GM19328 (cell line): ENCODE measurements around the gene GTPBP3.
"Not testable (repeated sequence)": the region's sequence is repeated elsewhere in the genome, so short reads cannot be mapped to it uniquely, and the experiment has no call there.

Source experiments
- ATAC-seq: cut with Tn5 transposase; IDR thresholded peaks from one replicate; pipeline ENCODE4 v1.9.1; 2021; ENCODE audit warnings: mild to moderate bottlenecking, moderate library complexity; ENCODE audit not compliant: unreplicated experiment

Gene GTPBP3, protein sequence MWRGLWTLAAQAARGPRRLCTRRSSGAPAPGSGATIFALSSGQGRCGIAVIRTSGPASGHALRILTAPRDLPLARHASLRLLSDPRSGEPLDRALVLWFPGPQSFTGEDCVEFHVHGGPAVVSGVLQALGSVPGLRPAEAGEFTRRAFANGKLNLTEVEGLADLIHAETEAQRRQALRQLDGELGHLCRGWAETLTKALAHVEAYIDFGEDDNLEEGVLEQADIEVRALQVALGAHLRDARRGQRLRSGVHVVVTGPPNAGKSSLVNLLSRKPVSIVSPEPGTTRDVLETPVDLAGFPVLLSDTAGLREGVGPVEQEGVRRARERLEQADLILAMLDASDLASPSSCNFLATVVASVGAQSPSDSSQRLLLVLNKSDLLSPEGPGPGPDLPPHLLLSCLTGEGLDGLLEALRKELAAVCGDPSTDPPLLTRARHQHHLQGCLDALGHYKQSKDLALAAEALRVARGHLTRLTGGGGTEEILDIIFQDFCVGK

DNA sequence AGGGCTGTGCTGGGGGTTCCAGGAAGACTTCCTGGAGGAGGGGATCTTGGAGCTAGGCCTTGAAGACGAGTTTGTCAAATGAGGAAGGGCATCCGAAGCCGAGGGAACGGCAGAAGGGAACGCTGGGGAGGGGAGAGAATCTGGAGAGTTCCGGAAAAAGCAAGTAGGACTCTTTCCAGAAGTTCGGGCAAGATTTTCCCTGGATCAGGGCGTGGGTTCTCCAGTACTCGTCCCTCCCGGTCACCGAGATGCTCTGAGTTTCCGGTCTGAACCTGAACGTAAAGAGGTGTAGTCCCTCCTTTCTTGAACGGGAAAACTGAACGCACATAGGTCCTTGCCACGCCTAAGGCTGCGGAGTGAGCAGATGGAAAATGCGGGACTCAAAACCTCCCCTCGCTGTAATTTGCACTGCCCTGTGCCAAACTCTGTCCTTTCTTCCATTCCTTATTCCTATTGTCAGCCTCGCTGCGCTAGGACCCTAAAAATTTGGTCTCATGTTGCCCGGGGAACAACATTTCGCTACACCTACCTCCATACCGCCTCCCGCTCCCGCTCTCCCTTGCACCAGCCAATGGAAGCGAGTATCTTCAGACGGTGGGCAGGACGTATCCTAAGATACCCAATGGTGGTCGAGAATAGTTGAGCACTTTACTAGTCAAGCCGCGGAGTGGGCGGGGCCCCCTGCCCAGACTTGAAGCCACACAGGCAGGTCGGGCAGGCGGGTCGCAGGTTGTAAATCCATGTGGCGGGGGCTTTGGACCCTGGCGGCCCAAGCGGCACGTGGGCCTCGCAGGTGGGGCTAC lies at the start of gene GTPBP3:
Gene GTPBP3 (plus strand): TSS at position 682 of the 803 bp plus-strand sequence. CDS start 59 bp downstream, at position 741.
- ATAC-seq = peak; percentile 59

DNA sequence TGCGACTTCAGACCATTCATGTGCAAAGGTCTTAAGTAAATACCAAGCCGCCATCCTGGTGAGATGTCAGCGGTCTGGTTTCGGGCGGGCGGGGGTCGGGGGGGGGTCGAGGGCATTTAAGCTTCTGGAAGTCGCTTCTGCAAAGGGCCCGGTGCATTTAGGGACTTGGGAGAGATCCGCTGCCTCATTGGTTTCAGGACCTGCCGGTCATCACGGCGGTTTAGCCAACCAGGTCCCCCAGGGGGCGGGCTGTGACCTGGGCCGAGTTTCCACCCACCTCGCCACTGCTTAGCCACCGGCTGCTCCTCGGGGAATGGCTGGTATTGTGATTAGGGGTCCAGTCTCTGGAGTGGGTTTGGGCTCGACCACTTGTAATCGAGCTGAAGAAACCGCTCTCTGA lies 47.9 kb upstream of the GTPBP3 start:
- no peak for ATAC-seq

DNA sequence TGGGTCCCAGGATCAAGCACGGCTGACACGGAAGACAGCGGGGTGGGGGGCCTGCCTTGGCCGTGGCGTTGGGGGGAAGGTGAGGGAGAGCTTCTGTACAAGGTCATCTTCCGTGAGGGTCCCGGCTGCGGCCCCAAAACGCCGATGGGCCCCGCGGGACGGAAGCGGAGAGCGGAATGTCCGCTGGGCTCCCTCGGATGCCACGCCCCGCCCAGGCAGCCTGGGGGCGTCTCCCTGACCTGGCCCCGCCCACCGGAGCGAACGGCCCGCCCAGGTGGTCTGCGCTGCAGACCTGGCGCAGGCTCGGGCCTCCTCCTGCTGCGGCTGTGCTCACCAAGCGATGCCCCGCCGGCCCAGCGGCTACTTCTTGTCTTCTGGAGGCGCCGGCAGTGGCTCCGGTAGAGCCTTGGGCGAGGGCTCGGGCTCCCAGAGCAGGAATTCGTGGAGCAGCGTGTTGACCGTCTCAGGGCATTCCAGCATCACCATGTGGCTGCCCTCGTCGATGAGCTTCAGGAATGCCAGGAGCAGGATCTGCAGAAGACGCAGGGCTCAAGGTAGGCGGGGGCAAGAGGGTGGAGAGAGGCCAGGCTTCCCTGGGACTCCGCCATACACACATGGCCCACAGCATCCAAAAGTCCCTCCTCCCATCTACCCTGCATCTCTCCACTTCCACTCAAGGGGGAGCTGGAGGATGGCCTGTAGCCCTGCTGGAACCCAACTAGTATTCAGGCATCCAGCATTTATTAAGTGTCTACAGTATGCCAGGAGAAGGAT lies 44.9 kb upstream of the GTPBP3 start:
- peak; percentile 78 for ATAC-seq

DNA sequence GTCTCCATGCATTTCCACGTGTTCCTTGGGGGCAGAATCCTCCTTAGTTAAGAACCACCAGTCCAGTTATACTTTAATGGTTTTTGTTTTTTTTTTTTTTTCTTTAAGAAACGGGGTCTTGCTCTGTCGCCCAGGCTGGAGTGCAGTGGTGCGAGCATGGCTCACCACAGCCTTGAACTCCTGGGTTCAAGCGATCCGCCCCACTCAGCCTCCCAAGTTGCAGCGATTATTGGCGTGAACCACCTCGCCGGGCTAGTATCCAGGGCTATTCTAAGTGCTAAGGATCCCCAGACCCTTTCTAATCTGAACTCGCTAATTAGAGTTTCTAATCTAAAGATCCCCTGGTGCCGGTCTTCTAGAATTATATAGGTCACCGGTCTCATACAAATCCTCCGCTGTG lies 43.7 kb upstream of the GTPBP3 start:
- ATAC-seq = no peak

DNA sequence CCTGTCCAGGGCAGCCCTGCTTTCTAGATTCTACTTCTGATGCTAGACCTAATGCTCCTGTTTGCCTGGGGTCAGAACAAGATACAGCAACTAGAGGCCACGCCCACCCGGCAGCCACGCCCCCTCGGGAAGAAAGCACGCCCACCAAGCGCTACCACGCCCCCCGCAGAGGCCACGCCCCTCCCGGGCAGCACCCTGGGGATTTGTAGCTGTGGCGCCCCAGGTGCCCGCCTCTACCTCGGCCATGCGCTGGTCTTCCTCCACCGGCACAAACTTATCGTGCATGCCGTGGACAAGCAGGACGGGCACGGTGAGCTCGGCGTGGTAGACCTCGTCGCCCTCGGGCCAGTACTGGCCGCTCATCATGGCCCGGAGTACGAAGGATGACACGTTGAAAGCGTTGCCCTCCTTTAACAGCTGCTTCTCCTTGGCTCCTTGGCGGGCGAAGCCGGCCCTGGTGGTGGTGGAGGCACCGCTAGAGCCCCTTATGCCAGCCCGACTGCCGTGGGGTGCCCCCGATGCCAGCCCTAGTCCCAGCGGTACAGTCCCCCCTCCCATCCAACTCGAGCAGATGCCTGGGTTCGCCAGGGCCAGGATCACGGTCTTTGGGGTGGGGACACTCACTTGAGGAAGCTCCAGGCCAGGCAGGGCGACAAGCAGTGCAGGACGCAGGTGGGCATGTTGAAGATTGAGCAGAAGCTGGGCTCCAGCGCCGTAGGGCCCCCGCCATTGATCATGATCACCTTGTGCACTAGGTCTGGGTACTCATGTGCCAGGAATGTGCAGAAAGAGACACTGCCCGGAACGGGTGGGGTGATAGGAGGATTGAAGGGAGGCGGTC lies 43.1 kb upstream of the GTPBP3 start:
- ATAC-seq = no peak

DNA sequence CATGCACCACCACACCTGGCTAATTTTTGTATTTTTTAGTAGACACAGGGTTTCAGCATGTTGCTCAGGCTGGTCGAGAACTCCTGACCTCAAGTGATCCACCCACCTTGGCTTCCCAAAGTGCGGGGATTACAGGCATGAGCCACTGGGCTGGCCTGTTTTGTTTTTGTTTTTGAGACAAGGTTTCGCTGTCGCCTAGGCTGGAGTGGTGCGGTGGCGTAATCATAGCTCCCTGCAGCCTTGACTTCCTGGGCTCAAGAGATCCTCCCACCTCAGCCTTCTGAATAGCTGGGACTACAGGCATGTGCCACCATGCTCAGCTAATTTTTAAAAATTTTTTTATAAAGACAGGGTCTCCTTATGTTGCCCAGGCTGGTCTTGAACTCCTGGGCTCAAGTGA lies 41.8 kb upstream of the GTPBP3 start:
- not testable (repeated sequence) for ATAC-seq

DNA sequence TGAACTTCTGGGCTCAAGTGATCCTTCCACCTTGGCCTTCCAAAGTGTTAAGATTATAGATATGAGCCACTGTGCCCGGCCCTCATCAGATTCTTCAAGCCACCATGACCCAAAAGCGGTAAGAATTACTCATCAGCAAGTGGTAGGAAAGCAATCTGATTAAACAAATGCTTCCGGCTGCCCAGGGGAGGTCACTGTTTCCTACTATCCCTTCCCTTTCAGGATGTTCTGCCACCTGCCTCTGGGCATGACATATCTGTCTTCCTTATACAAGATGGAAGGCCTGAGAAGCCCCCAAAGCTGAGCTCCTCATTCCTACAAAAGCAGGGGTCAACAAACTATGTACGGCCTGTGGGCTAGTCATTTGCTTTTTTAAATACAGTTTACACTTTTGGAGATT lies 41.1 kb upstream of the GTPBP3 start:
- ATAC-seq = no peak

DNA sequence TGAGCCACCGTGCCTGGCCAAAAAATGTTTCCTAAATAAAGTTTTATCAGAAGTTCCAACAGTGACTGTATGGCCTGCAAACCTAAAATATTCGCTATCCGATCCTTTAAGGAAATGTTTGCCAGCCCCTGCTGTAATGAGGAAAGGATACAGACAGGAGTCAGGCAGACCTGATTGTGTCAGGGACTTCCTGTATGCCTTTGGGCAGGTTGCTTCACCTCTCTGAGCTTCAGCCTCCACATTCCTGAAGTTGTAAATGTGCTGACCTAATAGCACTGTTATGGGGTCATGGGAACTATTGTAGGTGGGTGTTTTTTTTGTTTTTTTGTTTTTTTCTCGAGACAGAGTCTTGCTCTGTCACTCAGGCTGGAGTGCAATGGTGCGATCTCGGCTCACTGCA lies 40.4 kb upstream of the GTPBP3 start:
- ATAC-seq = no peak

DNA sequence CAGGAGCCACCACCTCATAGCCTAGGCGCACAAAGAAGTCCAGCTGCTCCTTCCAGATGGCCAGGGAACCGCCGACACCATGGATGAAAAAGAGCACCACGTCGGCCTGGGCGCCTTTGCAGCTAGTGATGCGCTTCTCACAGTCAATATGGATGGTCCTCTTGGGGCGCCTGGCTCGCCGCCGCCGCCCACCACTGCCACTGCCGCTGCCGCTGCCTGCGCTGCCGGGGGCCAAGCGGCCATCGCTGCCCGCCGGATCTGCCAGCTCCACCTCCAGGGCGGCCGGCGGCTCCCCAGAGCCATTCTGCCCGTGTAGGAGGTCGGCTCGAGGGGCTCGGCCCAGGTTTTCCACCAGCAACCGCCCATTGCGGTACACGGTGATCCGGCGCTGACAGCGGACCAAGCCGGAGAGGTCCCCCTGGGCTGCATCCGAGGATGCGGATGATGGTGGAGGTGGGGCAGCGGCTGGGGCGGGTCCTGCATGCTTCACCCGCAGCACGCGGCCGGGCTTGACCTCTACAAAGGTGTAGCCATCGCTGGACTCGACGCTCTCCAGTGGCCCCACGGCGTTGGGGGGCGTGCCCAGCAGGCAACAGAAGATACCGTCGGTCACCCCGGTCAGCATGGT lies 36.2 kb upstream of the GTPBP3 start:
- no peak for ATAC-seq

DNA sequence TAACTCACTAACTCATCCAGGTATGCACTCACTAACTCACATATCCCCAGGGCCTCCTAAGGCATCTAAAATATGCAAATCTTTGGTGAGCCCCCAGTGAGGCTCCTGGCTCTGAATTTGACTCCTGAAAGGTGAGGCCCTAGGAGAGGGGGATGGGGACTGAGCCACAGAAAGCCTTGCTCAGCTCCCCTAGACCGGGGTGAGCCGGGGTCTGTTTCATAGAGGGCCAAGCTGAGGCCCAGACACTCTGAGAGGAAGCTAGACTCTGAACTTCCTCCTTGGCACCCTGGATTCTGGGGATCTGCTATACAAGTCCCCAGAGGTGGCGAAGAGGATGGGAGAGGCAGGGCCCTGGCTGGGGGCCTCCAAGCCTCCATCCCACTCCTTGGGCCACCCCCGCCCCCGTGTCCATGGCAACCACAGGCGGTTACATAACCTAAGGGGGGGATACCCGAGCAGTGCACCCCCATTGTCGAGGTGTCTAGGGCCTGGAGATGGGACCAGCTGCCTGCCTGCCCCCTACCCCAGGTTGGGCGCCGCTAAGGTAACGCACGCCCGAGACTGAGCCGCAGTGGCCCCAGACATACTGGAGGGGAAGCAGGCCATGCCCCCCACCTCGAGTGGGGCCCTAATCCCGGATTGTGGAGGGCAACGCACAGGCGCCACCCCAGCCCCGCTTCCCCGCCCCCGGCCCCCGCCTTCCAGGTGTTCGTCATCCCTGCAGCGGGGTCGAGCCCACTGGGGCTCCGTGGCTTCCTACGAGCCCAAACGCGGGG lies 34.8 kb upstream of the GTPBP3 start:
- ATAC-seq = no peak

DNA sequence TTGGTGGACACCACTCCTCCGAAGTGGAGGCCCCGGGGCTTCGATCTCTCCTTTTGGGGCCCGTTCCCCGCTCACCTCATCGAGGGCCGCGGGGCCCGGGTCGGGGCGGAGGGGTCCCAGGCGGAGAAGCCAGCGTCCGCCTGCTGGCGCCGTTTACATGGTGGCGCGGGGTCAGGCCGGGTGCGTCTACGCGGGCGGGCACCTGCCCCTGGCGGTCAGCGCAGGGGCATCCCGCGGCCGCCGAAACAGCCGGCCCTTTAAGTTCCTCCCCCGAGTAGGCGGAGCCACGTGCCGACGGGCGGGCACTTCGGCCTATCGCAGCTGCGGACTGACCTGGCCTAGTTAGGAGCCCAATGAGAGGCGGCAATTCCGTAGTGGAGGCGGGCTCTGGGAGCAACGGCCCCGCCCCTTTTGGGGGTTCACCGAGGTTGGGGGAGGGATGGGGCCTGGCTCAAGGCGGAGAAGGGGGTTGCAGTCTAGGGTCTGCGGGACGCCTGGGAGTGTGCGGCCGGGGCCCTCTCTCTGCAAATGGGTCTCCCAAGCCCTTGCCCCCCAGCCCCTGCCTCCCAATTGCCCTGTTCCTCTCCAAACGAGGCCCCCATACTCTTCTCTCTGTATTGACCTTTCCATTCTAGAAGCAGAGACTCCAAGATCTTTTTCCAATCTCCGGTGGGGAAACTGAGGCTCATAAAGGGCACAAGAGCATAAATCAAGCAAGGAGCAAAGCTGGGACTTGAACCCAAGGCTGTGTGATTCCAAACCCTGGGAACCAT lies 34.0 kb upstream of the GTPBP3 start, which contains the start of gene ABHD8:
Gene ABHD8 (minus strand): TSS at position 259 of the 773 bp plus-strand sequence. CDS start 1,809 bp downstream, outside the sequence.
- ATAC-seq = no peak

DNA sequence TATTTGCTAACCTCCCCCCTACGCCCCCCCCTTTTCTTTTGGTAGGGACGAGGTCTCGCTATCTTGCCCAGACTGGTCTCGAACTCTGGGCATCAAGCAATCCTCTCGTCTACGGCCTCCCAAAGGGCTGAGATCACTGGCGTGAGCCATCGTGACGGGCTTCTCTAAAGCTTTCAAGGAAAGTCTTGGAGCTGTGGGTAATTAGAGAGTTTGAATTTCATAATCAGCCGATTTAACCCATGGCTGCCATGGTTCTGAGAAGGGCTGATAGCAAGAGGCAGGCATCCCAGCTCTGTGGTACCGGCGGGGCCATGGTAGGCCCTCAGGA lies 33.4 kb upstream of the GTPBP3 start:
- no peak for ATAC-seq

DNA sequence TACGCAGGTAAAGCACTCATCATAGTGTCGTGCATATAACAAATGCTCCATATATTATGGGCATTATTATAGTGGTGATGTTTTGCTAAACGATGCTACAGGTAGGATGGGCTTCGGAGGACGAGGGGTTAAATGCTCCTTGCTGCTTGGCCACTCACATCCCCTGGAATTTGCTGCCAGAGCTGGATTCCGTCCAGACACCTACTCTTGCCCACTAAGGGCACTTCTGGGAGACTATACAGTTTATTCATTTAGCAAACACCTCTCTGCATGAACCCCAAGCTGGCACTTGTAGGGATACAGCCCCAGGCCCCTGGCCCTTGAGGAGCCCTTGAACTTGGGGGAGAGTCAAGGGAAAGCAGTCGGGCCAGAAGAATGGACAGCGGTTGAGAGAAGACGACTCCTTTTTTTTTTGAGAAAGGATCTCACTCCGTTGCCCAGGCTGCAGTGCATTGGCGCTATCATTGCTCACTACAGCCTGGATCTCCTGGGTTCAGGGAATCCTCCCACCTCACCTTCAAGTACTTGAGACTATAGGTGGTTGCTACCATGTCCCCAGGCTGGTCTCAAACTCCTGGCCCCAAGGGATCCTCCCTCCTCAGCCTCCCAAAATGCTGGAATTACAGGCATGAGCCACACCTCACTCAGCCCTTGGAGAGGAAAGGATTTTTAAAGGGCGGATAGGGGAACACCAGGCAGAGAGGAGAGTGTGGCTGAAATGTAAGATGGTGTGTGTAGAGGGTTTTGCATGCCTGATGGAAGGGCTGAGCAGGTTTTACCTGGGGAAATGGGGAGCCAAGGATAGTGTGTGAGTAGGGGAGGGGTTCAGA lies 32.8 kb upstream of the GTPBP3 start:
- ATAC-seq = no peak

DNA sequence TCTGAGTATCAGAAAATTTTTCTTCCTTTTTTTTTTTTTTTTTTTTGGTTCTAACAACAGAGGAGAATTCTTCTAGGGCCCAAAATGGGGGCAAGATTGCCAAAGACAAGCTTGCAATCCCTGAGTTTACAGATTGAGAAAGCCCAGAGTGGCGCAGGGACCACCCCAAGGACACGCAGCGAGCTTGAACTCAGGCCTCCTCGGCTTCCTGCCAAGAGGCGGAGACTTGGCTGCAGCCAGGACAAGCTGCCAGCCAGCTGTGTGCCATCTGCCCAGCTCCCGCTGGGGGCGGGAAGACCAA lies 32.2 kb upstream of the GTPBP3 start:
- ATAC-seq = no peak

DNA sequence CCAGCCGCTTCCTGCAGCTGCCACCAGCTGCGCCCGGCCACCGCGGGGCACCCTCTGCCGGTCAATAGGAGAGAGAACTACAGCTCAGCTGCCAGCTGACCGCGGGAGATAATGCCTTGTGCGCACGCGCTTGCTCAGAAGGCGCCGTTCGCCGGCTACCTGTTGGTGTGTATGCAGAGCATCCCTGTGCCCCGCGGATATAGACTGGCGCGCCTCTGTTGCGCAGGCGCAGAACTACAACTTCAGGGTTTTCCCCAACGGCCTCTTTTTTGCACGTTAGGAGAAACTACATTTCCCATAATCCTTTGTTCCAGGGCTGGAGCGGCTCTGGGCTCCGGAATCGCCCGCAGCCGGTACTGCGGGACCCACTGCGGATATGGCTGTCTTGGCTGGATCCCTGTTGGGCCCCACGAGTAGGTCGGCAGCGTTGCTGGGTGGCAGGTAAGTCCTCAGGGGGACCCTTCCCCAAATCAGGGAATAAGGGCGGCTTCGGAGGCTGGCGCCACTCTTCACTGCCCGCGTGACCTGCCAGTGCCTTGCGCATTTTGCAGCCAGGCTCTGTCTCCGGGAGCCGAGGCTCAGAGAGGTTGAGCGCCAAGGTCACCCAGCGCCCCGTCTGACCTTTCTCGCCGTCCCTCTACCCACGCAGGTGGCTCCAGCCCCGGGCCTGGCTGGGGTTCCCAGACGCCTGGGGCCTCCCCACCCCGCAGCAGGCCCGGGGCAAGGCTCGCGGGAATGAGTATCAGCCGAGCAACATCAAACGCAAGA lies 31.7 kb upstream of the GTPBP3 start, which contains the start of gene MRPL34:
Gene MRPL34 (plus strand): TSS at position 356 of the 768 bp plus-strand sequence. CDS start 21 bp downstream, at position 377.
- ATAC-seq = peak; percentile 44

DNA sequence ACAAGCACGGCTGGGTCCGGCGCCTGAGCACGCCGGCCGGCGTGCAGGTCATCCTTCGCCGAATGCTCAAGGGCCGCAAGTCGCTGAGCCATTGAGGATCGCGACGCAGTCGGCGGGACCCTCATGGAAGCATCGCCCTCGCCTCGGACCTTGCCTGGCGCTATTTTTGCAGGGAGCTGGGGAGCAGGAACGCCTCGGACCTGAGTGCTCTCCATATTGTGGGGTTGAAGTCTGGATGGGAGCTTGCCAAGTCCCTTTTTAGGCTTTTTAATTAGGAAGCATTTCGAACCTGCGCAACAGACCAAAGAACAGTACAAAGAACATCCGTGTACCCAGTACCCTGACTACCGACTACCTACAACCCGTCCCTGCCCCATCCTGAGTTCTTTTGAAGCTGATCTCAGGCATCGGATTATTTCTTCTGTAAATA lies 31.1 kb upstream of the GTPBP3 start:
- no peak for ATAC-seq
